Ramos (cell line): ENCODE results near the gene FAM114A1.

Experiments
- in situ Hi-C: fragments of 300-500 bp; cut with MboI; formaldehyde crosslinking; loops from one replicate; pipeline ENCODE4 v1.14.3; 2022; ENCODE audit warnings: low sequenced_read_pairs; ENCODE audit not compliant: unreplicated experiment

The FAM114A1 gene

GRCh38 chr4:38857354-38858096 lies 10.1 kb upstream of the FAM114A1 start:
- in situ Hi-C loops = no loop called here

- in situ Hi-C loops = no loop called here
Observed at GRCh38 chr4:38858097-38858420, 9.5 kb upstream of the FAM114A1 start.

- in situ Hi-C loops = no loop called here
Observed at GRCh38 chr4:38859501-38859900, 8.1 kb upstream of the FAM114A1 start.

GRCh38 chr4:38860788-38861424 lies 6.7 kb upstream of the FAM114A1 start:
- in situ Hi-C loops = loop anchor here (5.0 kb wide), 1 partner anchor 104 kb away; no protein-coding TSS in a partner anchor

GRCh38 chr4:38861791-38862190 lies 5.8 kb upstream of the FAM114A1 start:
- in situ Hi-C loops = loop anchor here (5.0 kb wide), 1 partner anchor 104 kb away; no protein-coding TSS in a partner anchor

- in situ Hi-C loops = no loop called here
Observed at GRCh38 chr4:38865445-38865844, 2.2 kb upstream of the FAM114A1 start.

GRCh38 chr4:38866973-38867477 lies 581 bp upstream of the FAM114A1 start:
- in situ Hi-C loops = no loop called here

GRCh38 chr4:38868059-38868960 lies 704 bp downstream of the FAM114A1 start:
- in situ Hi-C loops = no loop called here

- in situ Hi-C loops = no loop called here
Observed at GRCh38 chr4:38869511-38869910, 1.9 kb downstream of the FAM114A1 start.

- in situ Hi-C loops = no loop called here
Observed at GRCh38 chr4:38870098-38870808, 2.6 kb downstream of the FAM114A1 start.

GRCh38 chr4:38871593-38871992 lies 4.0 kb downstream of the FAM114A1 start:
- in situ Hi-C loops = no loop called here

GRCh38 chr4:38872620-38873019 lies 5.0 kb downstream of the FAM114A1 start:
- in situ Hi-C loops = no loop called here

GRCh38 chr4:38873290-38873944 lies 5.8 kb downstream of the FAM114A1 start:
- in situ Hi-C loops = no loop called here

- in situ Hi-C loops = no loop called here
Observed at GRCh38 chr4:38876636-38877035, 9.0 kb downstream of the FAM114A1 start.

GRCh38 chr4:38884254-38884653 lies 16.6 kb downstream of the FAM114A1 start:
- in situ Hi-C loops = no loop called here

- in situ Hi-C loops = no loop called here
Observed at GRCh38 chr4:38889143-38889542, 21.5 kb downstream of the FAM114A1 start.

- in situ Hi-C loops = loop anchor here (10.0 kb wide), 1 partner anchor 543 kb away; no protein-coding TSS in a partner anchor
Observed at GRCh38 chr4:38891051-38891983, 23.7 kb downstream of the FAM114A1 start.

GRCh38 chr4:38894322-38894982 lies 26.8 kb downstream of the FAM114A1 start:
- in situ Hi-C loops = loop anchor here (10.0 kb wide), 1 partner anchor 540 kb away; no protein-coding TSS in a partner anchor
